WERI-Rb-1 (cell line): ENCODE measurements around the gene NLN.
"Not testable (repeated sequence)": the region's sequence is repeated elsewhere in the genome, so short reads cannot be mapped to it uniquely, and the experiment has no call there.

Experiments used
- DNase-seq: peaks from one replicate; pipeline ENCODE4 v3.0.0-alpha.2; 2020
- H3K27ac ChIP-seq: fragments of 250-450 bp; sonication (Bioruptor Pico); 2 replicates; pipeline ENCODE4 v1.5.1; 2020; ENCODE audit warnings: mild to moderate bottlenecking, moderate library complexity
- H3K27me3 ChIP-seq: fragments of 250-450 bp; sonication (Bioruptor Pico); 2 replicates; pipeline ENCODE4 v1.5.1; 2021; ENCODE audit warnings: mild to moderate bottlenecking, low read depth, moderate library complexity; ENCODE audit not compliant: insufficient read depth, severe bottlenecking
- H3K36me3 ChIP-seq: fragments of 250-450 bp; sonication (Bioruptor Pico); 2 replicates; pipeline ENCODE4 v1.5.1; 2020; ENCODE audit warnings: mild to moderate bottlenecking, moderate library complexity
- H3K4me3 ChIP-seq: 2 replicates; pipeline ENCODE4 v1.5.1; 2011; ENCODE audit warnings: low read depth, mild to moderate bottlenecking, control low read depth, low read length
- H3K9me3 ChIP-seq: fragments of 250-450 bp; sonication (Bioruptor Pico); 2 replicates; pipeline ENCODE4 v1.5.1; 2021; ENCODE audit warnings: mild to moderate bottlenecking, moderate library complexity; ENCODE audit not compliant: severe bottlenecking
- TF ChIP-seq, protein P1 (sequence below): IDR thresholded peaks from 2 replicates; pipeline ENCODE4 v1.5.1; 2011; ENCODE audit warnings: low read depth, mild to moderate bottlenecking, control low read depth, inconsistent platforms, low read length

Gene NLN

DNA sequence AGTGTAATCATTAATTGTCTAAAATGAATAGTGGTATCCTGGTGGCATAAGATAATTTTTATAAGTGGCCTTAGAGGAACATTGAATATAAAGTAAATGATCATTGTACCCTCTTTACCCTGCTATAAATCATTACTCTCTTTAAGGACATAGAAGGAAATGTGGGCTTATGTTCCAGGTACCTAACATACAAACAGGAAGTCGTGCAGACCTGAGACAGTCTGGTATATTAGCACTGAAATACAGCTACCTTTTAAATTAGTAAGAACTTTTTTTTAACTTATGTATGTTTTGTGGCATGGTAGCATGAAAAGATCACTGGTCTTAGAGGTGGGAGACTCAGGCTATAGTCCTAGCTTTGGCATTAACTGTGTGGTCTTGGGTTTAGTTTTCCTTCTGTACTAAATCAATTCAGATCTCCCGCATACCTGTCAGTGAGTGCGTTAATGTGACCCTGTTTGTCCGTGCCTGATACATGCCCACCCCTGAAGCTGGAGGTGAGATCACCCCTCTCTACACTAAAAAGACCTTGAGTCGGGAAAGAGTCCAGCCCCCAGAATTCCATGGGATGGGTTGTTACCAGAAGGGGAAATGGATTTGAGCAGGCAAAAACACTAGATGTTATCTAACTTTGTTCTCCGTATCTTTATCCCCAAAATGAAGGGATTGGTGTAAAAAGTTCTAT, 145.0 kb downstream of the NLN start:
- Histone ChIP-seq H3K27ac (no peak overlapping the region), H3K27me3 (no peaks in the 10 kb centered on the region), H3K9me3 (no peaks in the 10 kb centered on the region), H3K36me3 (no peaks in the 10 kb centered on the region), H3K4me3 (no peak overlapping the region)
- TF ChIP-seq, protein P1, sequence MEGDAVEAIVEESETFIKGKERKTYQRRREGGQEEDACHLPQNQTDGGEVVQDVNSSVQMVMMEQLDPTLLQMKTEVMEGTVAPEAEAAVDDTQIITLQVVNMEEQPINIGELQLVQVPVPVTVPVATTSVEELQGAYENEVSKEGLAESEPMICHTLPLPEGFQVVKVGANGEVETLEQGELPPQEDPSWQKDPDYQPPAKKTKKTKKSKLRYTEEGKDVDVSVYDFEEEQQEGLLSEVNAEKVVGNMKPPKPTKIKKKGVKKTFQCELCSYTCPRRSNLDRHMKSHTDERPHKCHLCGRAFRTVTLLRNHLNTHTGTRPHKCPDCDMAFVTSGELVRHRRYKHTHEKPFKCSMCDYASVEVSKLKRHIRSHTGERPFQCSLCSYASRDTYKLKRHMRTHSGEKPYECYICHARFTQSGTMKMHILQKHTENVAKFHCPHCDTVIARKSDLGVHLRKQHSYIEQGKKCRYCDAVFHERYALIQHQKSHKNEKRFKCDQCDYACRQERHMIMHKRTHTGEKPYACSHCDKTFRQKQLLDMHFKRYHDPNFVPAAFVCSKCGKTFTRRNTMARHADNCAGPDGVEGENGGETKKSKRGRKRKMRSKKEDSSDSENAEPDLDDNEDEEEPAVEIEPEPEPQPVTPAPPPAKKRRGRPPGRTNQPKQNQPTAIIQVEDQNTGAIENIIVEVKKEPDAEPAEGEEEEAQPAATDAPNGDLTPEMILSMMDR = no peak
- no peak for DNase-seq

DNA sequence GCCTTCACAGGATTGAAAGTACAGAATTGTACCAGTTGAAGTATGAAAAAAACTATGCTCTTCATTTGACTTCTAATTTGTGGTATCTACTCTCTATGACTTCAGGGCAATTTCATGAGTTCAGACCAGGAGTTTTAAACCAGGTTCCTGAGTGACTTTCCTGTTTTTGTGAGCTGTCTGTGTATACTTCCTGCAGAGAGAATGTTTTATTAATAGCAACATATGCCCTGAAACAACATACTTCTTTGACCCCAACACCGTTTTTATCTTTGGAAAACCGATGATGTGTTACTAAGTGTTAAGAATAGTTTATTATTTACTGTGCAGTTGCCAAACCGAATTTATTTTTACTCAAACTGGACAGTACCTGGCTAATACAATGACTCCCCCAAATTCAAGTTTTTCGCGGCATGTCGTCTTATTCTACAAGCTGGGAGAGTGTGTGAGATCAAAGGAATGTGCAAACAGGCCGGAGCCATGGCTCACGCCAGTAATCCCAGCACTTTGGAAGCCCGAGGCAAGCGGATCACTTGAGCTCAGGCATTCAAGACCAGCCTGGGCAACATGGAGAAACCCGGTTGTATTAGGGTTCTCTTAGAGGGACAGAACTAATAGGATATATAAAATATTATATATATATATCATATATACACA, 145.7 kb downstream of the NLN start:
- H3K36me3 ChIP-seq = no peaks in the 10 kb centered on the region
- no peaks in the 10 kb centered on the region for H3K27me3 ChIP-seq
- no peak overlapping the region for H3K4me3 ChIP-seq
- TF ChIP-seq, protein P1 = no peak
- no peak for DNase-seq
- H3K27ac ChIP-seq = no peak overlapping the region
- H3K9me3 ChIP-seq = no peaks in the 10 kb centered on the region

DNA sequence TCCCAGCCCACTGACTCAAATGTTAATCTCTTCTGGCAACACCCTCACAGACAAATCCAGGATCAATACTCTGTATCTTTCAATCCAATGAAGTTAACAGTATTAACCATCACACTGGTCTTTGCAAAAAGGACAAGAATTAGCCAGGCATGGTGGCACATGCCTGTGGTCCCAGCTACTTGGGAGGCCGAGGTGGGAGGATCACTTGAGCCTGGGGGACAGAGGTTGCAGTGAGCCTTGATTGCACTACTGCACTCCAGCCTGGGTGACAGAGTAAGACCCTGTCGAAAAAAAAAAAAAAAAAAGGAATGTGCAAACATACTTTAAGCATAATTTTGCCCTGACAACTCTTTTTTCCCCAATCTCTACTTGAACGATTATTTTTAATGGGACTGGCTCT, 146.5 kb downstream of the NLN start:
- H3K27me3 ChIP-seq = no peaks in the 10 kb centered on the region
- H3K36me3 ChIP-seq = no peaks in the 10 kb centered on the region
- TF ChIP-seq, protein P1 = no peak
- no peak overlapping the region for H3K27ac ChIP-seq
- DNase-seq = no peak
- no peaks in the 10 kb centered on the region for H3K9me3 ChIP-seq
- H3K4me3 ChIP-seq = no peak overlapping the region

DNA sequence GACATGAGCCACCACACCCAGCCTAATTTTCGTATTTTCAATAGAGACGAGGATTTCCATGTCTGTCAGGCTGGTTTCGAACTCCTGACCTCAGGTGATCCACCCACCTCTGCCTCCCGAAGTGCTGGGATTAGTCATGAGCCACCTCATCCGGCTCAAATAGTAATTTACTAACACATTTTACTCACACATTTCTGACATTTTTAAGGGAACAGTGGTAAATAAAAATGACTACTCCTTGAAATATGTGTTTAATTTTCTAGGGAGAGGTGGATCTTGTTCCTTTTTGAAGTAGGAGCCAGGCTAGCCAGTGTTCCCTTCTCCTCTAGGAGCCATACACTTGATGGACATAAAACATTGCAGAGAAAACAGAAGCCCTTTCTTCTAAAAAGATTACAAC, 149.2 kb downstream of the NLN start:
- Histone ChIP-seq H3K9me3 (no peaks in the 10 kb centered on the region), H3K27me3 (no peaks in the 10 kb centered on the region), H3K36me3 (no peaks in the 10 kb centered on the region), H3K27ac (no peak overlapping the region), H3K4me3 (no peak overlapping the region)
- no peak for DNase-seq
- TF ChIP-seq, protein P1 = no peak

DNA sequence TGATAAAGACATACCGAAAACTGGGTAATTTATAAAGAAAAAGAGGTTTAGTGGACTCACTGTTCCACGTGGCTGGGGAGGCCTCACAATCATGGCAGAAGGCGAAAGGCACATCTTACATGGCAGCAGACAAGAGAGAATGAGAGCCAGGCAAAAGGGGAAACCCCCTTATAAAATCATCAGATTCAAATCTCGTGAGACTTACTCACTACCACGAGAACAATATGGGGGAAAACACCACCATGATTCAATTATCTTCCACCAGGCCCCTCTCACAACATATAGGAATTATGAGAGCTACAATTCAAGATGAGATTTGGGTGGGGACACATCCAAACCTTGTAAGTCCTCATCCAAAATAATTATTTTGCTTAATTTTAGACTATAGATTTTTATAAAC, 149.8 kb downstream of the NLN start:
- not testable (repeated sequence) for H3K27me3 ChIP-seq, H3K9me3 ChIP-seq, H3K36me3 ChIP-seq, H3K27ac ChIP-seq, H3K4me3 ChIP-seq, DNase-seq

DNA sequence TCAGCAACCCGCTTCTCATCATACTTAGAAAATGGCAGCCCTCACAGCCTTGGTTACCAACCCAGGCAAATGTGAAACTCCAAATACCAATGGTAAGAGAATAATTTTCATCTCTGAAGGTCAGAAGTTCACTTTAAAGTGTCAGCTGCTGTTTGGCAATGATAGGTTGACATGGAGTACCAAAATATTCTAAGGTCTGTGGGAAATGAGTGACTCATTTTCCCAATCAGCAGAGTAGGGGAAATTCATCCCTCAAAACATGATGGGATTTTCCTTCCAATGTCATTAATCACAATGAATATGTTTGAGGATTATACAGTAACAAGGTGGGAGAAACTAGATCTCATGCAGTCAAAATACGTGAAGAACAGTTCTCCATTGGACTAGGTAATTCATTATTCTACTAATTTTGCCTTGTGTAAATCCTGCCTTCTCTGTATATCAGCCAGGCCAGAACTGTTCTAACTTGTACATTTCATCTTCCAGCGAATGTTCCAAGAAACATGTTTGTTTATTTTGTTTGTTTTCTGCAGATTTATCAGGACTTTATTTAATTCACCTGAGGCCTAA, 151.3 kb downstream of the NLN start:
- Histone ChIP-seq H3K4me3 (no peak overlapping the region), H3K9me3 (peaks cover under 1% of the 10 kb centered on the region), H3K36me3 (no peaks in the 10 kb centered on the region), H3K27ac (no peak overlapping the region), H3K27me3 (no peaks in the 10 kb centered on the region)
- TF ChIP-seq, protein P1 = no peak
- no peak for DNase-seq
